GM19438 (cell line): ENCODE data around the gene ZBTB7A.

Source experiments
- ATAC-seq: cut with Tn5 transposase; IDR thresholded peaks from one replicate; pipeline ENCODE4 v1.9.1; 2021; ENCODE audit warnings: low read depth; ENCODE audit not compliant: unreplicated experiment

ZBTB7A gene

DNA sequence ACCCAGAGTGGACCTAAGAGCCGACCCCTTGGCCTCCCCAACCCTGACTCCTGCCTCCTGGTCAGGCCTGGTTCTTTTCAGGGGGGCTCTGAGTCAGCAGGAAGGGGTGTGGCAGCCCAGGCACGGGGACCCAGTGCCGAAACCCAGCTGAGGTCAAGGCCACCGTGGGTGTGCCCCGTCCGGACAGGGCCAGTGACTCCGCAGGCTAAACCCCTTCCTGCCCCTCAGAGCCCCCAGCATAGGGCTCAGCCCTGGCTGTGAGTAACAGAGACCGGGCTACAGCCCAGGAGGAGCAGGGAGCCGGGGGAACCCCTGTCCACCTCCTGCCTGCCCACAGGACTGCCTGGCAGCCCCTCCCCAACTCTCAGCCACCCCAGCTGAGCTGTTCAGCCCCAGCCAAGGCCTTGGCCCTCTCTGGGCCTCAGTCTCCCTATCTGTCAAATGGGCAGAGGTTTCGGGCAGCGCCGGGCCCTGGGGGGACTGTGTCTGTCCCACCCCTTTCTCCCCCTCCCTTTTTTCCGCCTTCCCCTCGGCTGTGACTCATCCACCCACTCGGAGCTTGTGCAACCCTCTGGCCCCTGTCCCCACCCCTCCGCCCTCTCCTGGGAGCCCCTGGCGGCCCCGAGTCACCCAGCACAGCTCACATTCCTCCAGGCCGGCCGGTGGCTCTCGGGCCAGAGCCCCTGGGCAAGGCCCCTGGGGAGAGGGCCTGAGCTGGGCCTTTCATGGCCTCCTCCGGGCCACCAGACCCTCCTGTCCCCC, 8.6 kb downstream of the ZBTB7A start:
- ATAC-seq, result no peak

DNA sequence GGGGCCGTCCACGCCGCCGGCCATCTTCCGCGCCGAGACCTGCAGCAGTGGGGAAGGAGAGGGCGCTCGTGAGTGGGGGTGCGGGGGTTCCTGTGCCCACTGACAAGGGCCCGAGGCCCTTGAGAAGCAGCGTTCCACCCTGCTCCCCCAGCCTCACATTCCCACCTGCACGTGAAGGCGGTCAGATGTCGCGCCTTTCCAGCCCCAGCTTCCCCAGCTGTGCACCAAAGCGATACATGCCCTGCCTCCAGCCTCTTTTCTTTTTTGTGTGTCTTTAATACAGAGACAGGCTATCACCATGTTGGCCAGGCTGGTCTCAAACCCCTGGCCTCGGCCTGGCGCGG, 11.5 kb downstream of the ZBTB7A start:
- no peak for ATAC-seq

DNA sequence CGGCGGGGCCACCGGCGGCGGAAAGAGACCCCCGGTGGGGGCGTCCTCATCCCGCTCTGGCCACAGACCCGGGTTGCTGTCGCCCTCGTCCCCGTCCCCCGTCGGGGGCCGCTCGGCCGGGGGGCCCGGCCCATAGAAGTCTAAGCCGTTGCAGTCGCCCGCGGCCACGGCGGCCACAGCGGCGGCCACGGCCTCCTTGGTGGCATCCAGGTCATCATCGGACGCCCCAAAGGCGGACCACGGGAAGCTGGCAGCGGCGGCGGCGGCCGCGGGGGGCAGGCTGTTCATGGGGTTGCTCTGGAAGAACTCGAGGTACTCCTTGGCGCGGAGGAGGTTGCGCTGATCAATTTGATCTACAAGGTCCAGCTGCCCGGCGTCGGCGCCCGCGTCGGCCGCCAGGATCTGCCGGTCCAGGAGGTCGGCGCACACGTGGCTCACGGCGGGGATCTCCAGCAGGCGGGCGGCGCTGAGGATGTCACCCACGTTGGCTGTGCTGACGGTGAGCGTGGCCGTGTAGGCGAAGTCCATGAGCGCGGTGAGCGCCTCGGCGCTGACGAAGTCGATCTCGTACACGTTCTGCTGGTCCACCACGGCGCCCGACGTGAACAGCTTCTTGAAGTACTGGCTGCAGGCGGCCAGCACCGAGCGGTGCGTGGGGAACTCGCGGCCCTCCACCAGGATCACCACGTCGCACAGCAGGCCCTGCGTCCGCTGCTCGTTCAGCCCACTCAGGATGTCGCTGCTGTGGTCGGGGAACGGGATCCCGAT, 12.1 kb downstream of the ZBTB7A start:
- ATAC-seq, result no peak

DNA sequence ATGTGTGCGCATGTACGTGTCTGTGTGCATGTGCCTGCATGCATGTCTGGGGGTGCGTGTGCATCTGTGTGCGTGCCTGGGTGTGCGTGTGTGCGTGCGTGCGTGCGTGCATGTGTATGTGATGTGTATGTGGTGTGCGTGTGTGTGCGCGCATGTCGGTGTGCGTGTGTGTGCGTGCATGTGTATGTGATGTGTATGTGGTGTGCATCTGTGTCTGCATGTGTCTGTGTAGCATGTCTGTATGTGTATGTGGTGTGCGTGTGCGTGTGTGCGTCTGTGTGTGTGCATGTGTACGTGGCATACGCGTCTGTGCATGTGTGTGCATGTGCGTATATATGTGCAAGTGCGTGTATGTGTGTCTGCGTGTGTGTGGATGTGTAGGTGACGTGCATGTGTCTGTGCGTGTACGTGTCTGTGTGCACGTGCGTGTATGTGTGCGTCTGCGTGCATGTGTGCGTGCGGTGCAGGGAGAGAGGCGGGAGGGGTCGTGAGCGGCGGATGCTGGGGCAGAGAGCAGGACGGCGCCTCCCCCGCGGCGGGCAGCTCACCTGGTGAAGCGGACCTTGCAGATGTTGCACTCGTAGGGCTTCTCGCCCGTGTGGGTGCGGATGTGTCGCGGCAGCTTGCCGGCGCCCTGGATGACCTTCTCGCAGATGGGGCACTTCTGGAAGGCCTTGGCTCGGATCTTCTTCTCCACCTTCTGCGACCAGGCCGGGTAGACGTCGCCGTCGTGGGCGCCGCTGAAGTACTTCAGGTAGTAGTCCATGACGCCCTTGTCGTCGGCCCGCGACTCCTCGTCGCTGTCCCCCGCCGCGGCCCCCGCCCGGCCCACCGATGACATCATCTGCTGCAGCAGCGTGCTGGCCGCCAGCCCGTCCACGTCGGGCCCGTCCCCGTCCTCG, 13.0 kb downstream of the ZBTB7A start:
- ATAC-seq, result no peak

DNA sequence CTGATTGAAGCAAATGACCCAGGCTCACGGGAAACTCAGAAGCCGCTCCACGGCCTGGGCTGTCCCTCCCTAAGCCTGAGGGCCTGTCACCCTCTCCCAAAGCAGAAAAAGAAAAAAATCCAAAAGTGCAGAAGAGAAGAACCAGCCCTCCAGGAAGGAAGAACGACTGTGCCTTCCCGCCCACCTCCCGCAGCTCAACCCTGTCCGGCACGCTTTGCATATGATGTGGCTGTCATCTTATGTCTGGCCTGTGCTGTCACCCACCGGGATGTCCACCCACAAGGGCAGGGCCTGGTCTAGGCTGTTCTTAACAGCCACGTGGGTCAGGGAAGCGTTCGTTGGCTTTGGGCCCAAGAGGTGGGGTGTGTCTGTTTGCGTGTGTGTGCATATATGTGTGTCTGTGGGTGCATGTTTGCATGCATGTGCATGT, 13.7 kb downstream of the ZBTB7A start:
- no peak for ATAC-seq

DNA sequence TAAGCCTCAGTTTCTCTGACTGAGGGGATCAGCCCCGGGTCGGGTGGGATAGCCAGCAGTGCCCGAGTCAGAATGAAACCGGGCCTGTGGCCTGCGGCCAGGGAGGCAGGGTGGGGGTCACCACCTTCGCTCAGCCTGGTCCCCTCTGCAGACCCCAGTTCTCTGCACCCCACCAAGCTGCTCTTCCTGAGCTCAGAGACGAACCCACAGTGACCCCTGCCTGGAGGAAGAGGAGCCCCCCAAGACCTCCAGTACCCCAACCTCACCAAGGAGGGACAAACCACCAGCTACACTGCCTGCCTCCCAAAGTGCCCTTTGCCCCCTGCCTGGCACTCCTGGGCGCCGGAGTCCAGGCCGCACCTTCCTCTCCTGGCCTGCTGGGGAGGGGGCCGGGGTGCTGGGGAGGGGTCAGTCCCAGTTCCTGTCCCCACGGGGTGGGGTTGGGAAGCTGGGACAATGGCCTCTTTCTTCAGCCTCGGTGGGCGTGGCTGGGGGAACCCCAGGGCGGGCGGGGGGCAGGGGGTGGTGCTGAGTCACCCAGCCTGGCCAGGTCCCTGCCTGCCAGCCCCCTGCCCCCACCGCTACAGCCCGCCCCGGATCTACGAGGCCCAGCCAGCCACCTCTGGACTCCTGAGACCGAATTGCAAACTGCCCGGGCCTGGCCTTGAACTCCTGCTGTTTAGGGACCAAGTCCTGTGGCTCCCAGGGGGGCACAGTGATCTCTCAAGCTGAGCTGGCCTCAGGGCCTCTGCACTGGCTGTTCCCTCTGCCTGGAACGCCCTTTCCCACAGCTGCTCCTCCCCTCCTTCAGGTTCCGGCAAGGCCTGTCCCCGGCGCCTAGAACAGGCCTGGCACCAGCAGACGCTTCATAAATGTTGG, 14.3 kb downstream of the ZBTB7A start:
- no peak for ATAC-seq

DNA sequence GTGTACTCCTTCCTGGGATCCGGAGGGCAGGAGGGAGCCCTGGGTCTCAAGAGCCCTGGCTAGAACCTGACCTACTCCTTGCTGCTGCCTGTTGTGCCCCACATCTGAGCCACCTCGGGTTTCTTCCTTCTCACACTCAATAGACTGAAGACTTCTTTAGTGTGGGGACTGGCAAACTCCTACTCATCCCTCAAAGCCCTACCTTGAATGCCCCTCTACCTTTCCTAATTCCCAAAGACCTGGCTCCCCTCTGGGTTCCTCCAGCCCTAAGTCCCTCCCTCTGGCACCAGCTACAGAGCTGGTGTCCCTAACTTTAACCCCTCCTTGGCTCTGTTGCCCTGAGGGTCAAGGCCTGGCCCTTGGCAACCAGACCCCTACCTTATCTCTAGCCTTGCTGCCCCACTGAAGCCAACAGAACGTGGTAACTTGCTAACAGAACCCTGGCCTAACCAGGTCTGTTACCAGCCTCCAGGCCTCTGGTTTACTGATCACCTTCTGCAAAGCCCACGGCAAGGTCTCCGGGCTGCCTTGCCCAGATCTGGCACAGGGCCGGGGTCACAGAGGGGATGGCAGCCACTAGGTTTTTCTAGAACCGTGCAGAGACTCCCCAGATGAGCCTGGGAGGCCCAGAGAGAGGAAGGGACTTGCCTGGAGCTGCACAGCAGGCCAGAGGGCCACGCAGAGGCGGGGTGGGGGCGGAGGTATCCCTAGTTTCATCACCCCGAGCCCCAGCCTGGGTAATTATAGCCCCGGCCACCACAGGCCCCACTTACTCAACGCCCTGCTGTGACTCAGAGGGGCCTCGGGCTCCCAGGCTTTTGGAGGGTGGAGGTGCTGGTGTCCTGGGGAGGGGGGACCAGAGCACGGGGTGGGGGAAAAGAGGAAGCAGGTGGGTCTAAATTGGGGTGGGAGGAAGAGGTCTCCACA, 15.3 kb downstream of the ZBTB7A start:
- no peak for ATAC-seq

DNA sequence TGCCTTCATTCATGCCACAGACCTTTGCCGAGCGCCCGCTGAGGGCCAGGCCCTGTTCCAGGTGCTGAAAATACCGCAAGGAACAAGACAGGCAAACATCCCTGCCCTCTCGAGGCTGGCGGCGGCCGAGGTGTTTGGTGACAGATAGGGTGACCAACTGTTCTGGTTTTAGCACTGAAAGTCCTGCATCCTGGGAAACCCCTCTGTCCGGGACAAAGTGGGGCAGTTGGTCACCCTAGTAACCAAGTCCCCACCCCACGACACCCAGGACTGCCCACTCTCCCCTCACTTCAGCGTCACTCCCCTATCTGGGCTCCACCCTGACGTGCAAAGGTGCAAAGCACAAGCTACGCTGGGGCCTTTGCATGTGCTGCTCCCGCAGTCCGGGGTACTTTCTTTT, 17.3 kb downstream of the ZBTB7A start:
- no peak for ATAC-seq

DNA sequence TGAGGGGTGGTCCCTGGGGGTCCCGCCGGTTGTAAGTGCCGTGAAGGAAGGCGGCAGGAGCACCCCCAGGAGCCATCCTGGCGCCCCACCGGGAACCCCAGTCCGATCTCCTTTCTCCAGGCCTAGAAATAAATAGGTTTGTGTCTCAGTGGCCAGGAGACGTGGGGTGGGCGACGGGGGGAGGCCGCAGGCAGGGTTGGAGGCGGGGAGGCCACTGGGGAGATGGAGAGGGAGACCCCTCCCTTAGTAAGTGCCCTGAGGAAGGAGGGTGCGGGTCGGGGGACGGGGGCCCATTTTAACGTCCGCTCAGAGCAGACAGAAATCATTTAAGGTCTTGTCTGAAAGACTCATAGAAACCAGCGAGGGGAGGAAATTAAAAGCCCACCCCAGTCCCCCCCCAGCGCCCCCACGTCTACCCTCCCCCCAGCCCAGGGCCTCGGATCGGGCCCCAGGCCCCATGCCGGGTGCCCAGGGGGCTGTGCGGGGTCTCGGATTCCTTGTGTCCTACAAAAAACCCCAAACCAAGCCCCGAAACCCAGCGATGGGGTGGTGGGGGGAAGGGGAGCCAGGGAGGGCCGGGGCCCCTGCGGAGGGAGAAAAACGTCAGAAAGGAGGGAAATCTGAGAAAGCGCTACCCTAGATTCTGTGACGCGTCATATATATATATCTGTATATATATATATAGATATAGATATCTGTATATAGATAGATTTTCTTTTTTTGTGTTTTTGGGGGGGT, 19.6 kb downstream of the ZBTB7A start:
- no peak for ATAC-seq

DNA sequence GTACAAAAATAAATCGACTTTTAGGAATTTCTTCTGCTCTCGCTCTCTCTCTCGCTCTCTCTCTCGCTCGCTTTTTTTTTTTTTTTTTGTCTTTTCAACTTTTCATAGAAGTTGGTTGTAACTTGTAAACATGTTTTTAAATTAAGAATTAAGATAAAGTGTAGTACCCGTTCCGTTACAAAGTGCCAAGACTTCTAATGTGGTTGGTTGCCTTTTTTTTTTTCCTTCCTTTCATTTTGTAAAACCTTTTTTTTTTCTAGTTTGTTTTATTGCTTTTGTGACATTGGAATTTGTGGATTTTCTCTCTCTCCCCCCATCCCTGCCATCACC, 20.4 kb downstream of the ZBTB7A start:
- ATAC-seq, result no peak

DNA sequence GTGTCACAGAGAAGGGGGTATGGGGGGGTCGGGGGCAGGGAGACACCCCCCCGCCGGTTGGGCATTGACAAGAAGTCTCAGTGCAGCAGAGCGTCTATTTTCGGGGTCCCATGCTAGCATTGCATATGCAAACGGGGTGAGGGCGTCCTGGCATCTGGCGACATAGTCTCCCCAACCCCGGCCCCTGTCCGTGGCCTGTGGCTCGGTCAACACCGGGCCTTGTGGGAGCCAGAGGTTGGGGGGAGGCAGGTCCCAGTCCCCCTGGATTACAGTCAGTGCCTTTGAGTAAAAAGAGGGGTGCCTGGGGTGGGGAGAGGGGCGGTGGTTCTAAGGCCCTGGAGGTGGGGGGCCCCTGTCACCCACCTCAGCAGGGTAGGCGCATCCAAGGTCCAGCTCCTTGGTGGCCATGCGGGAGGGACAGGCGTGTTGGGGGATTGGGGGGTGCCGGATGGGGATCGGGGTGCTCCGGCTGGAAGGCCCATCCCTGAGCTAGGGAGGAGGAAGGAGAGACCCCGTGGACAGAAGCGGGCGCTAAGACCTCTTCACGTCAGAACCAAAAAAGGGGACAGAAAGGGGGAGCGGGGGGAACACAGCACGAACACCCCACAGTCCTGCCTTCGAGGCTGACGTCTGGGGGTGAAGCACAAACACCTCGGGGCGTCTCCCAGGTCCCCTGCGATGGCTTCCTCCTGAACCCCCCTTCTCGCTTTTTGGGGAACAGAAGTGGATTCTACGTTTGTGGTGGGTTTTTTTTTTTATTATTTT, 20.9 kb downstream of the ZBTB7A start:
- no peak for ATAC-seq

DNA sequence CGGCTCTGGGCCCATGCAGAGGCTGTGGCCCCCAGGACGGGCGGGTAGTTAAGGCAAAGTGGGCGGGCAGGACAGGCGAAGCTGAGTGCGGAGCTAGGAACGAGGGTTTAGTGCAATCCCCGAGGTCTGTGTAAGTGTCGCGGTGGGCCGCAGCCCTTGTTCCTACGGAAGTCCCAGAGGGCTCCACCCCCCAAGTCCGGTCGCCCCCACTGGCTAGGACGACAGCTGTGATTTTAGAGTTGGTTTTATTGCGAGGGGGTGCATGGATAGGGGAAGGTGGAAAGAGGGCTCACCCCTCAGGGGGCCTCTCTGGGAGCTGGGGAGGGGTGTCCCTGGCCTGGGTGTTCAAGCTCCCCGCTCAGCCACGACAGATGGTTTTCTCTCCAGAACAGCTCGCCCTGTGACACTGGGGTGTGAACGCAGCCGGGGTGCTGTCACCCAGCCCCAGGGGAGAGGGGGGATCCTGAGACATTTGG, 21.7 kb downstream of the ZBTB7A start:
- no peak for ATAC-seq

DNA sequence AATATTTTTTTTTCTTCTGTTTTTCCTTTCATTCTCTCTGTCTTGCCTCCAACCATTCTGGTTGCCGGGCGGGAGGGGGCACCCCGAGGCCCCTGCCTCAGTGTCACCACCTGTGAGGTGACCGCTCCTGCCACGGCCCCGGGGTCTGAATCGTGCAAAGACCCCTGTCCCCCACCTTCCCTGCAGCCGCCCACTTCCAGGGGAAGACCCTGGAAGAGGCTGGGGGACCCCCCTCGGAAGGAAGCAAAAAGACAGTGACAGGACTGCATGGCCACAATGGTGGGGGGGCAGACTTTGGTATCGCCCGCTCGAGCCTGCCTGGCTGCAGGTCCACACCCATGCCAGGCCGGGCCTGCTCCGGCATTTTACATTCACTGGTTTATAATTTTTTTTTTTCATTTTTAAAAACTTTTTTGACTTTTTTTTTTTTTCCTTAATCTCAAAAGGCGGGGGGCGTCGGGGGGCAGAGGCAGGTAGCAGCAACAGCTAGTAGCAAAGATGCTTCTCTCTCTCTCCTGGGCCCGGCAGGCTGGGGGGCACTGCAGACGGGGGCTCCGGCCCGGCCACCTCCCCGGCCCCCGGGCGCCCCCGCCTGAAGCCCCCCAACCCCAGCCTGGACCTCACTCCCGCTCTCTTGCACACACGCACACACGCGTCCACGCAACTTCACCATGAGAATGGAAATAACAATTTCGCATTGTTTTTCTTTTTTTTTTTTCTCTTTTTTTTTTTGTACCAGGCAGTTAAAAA, 22.6 kb downstream of the ZBTB7A start:
- no peak for ATAC-seq

DNA sequence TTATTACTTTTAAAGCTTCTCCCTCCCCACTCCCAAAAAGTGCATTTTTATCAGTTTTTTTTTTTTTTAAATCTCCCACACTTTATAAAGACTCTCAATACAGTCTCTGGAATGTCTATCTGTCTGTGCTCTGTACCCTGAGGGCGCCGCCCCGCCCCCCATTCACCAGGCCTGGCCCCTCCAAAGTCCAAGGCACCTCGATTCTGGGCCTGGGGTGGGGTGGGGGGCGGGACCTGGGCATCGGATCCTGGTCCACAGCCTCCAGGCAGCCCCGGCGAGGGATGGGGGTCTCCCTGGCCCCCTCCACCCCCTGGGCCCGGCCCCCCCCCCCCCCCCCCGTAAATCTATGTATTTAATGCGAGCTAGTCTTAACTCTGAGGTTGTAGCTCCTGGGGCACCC, 23.3 kb downstream of the ZBTB7A start:
- no peak for ATAC-seq

DNA sequence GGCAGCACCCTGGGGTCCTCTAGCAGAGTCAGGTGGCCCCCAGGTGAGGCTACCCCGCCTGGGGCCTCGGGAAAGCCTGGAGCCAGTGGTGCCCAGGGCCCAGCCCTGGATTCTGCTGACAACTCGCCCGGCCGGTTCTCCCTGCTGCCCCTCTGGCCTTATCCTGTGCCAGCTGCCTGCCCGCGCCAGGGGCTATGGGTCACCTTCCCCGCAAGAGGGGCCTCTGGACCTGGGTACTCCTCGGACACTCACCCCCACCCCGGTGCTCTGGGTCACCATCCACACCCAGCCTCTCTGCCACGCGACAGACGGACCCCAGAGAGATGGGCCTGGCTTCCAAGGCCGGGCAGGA, 24.0 kb downstream of the ZBTB7A start:
- no peak for ATAC-seq

DNA sequence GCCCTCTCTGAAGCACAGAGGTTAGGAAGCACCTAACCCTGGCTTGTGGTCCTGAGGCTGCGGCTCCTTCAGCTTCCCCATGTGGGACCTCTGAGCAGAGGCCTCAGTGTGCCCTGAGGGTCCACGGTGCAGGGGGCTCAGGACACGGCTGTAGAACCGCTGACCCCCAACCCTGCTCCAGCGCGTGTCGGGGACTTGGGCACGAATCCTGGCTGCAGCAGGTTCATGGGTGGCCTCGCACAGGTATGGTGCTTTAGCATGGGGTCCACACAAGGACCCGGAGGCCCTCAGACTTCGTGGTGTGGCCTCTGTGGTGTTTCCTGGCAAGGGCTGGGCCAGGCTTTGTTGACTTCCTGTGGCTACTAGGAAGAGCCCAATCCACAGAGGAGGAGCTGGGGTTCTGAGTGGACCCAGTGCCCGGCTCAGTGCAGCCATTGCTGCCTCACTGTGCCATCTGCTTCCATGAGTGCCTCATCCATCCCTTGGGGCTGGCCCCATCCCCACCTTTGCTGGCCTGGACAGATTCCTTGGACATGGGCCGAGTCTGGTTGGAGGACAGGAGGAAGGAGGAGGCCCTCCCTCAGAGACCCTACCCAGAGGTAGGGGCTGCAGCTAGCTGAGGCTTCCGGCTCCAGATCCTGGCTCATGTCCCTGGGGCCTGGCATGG, 24.5 kb downstream of the ZBTB7A start:
- no peak for ATAC-seq
